Measurements from ENCODE around the gene SP140L. TPM values are rescaled to one million over a fixed set of nuclear protein-coding genes. Genes with fewer than 3 reads are reported as not detected.

The SP140L gene
- total and polyA plus RNA-seq, 2 of the 8 experiments (the other 6 are each of a cell fraction or from before 2014, with no cell fraction given) = 0.36 to 1.5 TPM

DNA sequence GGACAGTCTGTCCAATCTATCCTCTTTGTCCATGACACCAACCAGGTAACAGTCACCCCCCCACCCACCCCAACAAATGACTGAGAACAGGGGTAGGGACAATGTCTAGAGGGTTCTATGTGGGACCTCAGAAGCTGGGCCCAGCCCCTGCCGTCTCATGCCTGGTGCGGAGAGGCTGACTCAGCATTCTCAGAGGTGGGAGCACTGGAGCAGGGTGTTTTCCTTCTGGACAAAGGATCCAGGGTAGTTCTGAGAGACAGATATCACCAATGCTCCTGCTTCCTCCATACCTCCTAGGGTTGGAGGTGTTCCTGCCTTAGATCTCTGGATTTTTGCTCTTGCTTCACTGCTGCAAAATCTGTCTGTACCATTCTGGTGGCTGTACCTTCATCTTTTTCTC is 55.1 kb downstream of the SP140L start (continued):
- TF ChIP-seq USF2 (IDR thresholded peaks at IDR 0.05; ENCODE audit: low read length) (no peak), SP2 (IDR thresholded peaks at IDR 0.05; ENCODE audit: low read length) (no peak), TAF7 (optimal IDR thresholded peaks at IDR 0.05; ENCODE audit: borderline replicate concordance, low read depth, low read length) (no peak), RBBP5 (IDR thresholded peaks at IDR 0.05; ENCODE audit: borderline replicate concordance, low read depth, low read length) (no peak)
- TF ChIP-seq, protein P1, sequence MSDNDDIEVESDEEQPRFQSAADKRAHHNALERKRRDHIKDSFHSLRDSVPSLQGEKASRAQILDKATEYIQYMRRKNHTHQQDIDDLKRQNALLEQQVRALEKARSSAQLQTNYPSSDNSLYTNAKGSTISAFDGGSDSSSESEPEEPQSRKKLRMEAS (IDR thresholded peaks at IDR 0.05) = no peak

Measured in H1 (cell line).